Nephron progenitor cell (in vitro differentiated cells): ENCODE measurements around the gene TM7SF3.

Experiments
- DNase-seq: peaks from one replicate; pipeline ENCODE4 v3.0.0; 2021
- H3K27ac Mint-ChIP-seq: 2 replicates; pipeline ENCODE4 v1.8.0; 2021; ENCODE audit warnings: mild to moderate bottlenecking, moderate library complexity, mixed read lengths
- H3K27me3 Mint-ChIP-seq: 2 replicates; pipeline ENCODE4 v1.8.0; 2021; ENCODE audit warnings: mild to moderate bottlenecking, low read depth, mixed read lengths; ENCODE audit not compliant: poor library complexity
- H3K36me3 Mint-ChIP-seq: 2 replicates; pipeline ENCODE4 v1.8.0; 2021; ENCODE audit warnings: low read depth, mixed read lengths
- H3K4me1 Mint-ChIP-seq: 2 replicates; pipeline ENCODE4 v1.8.0; 2021; ENCODE audit warnings: mixed read lengths
- H3K4me3 Mint-ChIP-seq: 2 replicates; pipeline ENCODE4 v1.8.0; 2021; ENCODE audit warnings: mild to moderate bottlenecking, moderate library complexity, mixed read lengths
- H3K9me3 Mint-ChIP-seq: 2 replicates; pipeline ENCODE4 v1.8.0; 2021; ENCODE audit warnings: mild to moderate bottlenecking, moderate library complexity, mixed read lengths
- TF ChIP-seq, protein P1 (sequence below): fragments of 200-600 bp; sonication (generic); IDR thresholded peaks from 2 replicates; pipeline ENCODE4 v1.5.0; 2021; ENCODE audit warnings: antibody characterized with exemption

Gene TM7SF3, protein sequence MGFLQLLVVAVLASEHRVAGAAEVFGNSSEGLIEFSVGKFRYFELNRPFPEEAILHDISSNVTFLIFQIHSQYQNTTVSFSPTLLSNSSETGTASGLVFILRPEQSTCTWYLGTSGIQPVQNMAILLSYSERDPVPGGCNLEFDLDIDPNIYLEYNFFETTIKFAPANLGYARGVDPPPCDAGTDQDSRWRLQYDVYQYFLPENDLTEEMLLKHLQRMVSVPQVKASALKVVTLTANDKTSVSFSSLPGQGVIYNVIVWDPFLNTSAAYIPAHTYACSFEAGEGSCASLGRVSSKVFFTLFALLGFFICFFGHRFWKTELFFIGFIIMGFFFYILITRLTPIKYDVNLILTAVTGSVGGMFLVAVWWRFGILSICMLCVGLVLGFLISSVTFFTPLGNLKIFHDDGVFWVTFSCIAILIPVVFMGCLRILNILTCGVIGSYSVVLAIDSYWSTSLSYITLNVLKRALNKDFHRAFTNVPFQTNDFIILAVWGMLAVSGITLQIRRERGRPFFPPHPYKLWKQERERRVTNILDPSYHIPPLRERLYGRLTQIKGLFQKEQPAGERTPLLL

DNA sequence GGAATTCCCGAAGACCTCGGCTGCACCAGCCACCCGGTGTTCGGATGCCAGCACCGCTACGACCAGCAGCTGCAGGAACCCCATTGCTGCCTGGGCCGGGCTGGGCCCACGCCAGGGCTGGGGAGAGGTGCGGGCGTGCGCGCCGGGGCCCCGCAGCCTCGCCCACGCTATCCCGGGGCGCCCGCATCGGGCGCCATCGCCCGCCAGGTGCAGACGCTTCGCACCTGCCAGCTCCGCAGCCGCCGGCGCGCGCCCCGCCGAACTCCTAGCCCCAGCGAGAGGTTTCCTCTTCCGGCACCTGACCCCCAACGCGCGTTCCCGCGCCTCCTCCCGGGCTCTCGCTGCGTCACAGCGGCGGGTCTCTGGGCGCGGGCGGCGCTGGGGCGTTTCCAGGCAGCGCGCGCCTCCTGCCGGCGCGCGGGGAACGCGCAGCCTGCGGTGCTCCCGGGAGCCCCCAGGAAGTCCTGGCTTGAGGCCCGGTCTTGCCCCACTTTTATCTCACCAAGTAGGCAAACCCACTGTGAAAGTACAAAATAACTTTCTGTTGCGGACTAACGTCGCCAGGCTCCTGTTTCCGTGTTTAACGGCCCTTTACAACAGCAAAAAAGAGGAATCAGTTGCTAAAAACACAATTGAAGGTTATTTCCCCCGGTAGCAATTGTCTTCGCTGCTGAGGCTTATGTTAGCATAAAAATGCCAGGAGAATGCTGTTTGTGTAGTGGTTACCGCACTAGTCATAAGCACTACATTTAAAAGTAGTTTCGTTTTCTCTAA is at the start of gene TM7SF3:
Gene TM7SF3 (minus strand): TSS at position 300 of the 774 bp plus-strand sequence. CDS start 216 bp downstream, at position 84.
- peak; percentile 93 for DNase-seq
- peaks cover 24% of the 10 kb centered on the region for H3K4me1 Mint-ChIP-seq
- H3K9me3 Mint-ChIP-seq = no peaks in the 10 kb centered on the region
- H3K36me3 Mint-ChIP-seq = no peaks in the 10 kb centered on the region
- H3K4me3 Mint-ChIP-seq = peak within 1 kb of the TSS; percentile 94
- TF ChIP-seq, protein P1, sequence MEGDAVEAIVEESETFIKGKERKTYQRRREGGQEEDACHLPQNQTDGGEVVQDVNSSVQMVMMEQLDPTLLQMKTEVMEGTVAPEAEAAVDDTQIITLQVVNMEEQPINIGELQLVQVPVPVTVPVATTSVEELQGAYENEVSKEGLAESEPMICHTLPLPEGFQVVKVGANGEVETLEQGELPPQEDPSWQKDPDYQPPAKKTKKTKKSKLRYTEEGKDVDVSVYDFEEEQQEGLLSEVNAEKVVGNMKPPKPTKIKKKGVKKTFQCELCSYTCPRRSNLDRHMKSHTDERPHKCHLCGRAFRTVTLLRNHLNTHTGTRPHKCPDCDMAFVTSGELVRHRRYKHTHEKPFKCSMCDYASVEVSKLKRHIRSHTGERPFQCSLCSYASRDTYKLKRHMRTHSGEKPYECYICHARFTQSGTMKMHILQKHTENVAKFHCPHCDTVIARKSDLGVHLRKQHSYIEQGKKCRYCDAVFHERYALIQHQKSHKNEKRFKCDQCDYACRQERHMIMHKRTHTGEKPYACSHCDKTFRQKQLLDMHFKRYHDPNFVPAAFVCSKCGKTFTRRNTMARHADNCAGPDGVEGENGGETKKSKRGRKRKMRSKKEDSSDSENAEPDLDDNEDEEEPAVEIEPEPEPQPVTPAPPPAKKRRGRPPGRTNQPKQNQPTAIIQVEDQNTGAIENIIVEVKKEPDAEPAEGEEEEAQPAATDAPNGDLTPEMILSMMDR = peak; percentile 92
- peaks cover 8% of the 10 kb centered on the region for H3K27me3 Mint-ChIP-seq
- H3K27ac Mint-ChIP-seq = peak within 1 kb of the TSS; percentile 8

DNA sequence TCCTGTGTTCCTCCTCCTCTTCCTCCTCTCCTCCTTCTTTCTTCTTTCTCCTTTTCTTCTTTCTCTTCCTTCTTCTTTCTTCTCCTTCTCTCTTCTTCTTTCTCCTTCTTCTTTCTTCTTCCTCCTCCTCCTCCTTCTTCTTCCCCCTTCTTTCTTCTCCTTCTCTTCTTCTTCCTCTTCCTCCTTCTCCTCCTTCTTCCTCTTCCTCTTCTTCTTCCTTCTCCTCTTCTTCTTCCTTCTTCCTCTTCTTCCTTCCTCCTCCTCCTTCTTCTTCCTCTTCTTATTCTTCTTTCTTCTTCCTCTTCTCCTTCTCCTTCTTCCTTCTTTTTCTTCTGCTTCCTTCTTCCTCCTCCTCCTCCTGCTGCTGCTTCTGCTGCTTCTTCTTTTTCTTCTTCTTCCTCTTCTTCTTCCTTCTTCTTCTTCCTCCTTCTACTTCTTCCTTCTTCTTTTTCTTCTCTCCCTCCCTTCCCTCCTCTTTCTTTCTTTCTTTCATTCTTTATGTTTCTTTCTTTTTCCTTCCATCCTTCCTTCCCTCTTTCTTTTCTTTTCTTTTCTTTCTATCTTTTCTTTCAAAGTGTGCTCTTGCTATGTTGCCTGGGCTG is 49.2 kb upstream of the TM7SF3 start:
- Mint-ChIP-seq H3K4me3 (no peak overlapping the region), H3K9me3 (peaks cover 4% of the 10 kb centered on the region), H3K27ac (peak overlapping the region; percentile 89), H3K27me3 (peaks cover 3% of the 10 kb centered on the region), H3K36me3 (no peaks in the 10 kb centered on the region), H3K4me1 (no peaks in the 10 kb centered on the region)
- DNase-seq = no peak
- TF ChIP-seq, protein P1 = no peak

DNA sequence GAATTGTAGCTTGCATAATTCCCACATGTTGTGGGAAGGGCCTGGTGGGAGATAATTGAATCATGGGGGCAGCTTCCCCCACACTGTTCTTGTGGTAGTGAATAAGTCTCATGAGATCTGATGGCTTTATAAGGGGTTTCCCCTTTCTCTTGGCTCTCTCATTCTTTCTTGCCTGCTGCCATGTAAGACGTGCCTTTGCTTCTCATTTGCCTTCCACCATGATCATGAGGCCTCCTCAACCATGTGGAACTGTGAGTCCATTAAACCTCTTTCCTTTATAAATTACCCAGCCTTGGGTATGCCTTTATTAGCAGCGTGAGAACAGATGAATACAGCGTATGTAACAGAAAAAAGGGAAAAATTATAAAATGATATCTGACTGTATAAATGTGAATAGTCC is 47.1 kb upstream of the TM7SF3 start:
- H3K27me3 Mint-ChIP-seq = no peaks in the 10 kb centered on the region
- H3K36me3 Mint-ChIP-seq = no peaks in the 10 kb centered on the region
- H3K4me3 Mint-ChIP-seq = no peak overlapping the region
- TF ChIP-seq, protein P1 = no peak
- DNase-seq = no peak
- H3K27ac Mint-ChIP-seq = no peak overlapping the region
- H3K9me3 Mint-ChIP-seq = peaks cover 4% of the 10 kb centered on the region
- H3K4me1 Mint-ChIP-seq = no peaks in the 10 kb centered on the region

DNA sequence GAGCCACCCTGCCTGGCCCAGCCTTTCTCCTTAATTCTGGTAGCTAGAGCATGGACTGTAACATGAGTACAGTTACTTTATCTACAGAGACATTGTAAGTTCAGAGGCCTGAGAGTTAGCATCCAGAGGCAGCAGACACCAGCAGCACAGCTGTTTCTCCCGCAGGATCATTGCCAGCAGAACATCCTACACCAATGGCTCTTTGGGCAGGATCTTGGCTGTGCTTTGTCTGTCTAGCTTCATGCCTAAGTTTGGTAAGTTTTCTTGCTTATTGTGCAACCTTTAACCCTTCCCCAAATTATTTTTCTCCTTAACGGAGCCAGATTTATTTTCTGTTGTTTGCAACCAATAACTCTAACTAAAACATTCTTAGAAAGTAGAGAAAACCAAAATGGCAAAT is 46.6 kb upstream of the TM7SF3 start:
- TF ChIP-seq, protein P1 = no peak
- no peaks in the 10 kb centered on the region for H3K27me3 Mint-ChIP-seq
- no peak overlapping the region for H3K4me3 Mint-ChIP-seq
- H3K36me3 Mint-ChIP-seq = no peaks in the 10 kb centered on the region
- peaks cover 4% of the 10 kb centered on the region for H3K9me3 Mint-ChIP-seq
- H3K4me1 Mint-ChIP-seq = no peaks in the 10 kb centered on the region
- DNase-seq = no peak
- H3K27ac Mint-ChIP-seq = no peak overlapping the region

DNA sequence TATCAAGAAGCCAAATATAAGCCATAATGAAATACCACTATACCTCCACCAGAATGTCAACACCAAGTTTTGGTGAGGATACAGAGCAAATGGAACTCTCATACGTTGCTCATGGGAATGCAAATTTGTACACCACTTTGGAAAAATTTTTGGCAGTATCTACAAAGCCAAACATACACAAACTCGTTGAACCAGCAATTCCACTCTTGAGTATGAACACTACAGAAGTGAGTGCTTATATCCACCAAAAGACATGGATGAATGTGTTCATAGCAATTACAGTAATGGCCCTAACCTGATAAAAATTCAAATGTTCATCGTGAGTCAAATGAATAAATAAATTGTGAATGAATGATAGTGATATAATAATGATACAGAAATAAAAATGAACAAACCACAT is 43.4 kb upstream of the TM7SF3 start:
- Mint-ChIP-seq H3K36me3 (no peaks in the 10 kb centered on the region), H3K27me3 (no peaks in the 10 kb centered on the region), H3K4me1 (no peaks in the 10 kb centered on the region), H3K4me3 (no peak overlapping the region), H3K9me3 (no peaks in the 10 kb centered on the region), H3K27ac (no peak overlapping the region)
- DNase-seq = no peak
- TF ChIP-seq, protein P1 = no peak
